ENCODE data around the gene CD164. TPM values are rescaled to one million over a fixed set of nuclear protein-coding genes. Genes with fewer than 3 reads are reported as not detected.

Gene CD164
- 195 TPM for total RNA-seq

GRCh38 chr6:109381747-109382575, at the start of gene CD164:
Gene CD164 (minus strand): TSS chr6:109382467. CDS start chr6:109382378, 89 bp downstream.

Other genes with a start within 250 kb of the CD164 start
- 10.0 TPM for gene PPIL6, start 58.2 kb upstream of the CD164 start, total RNA-seq
- gene SMPD2, start 58.3 kb upstream of the CD164 start, total RNA-seq: 7.9 TPM
- 28.6 TPM for gene MICAL1, start 73.3 kb upstream of the CD164 start, total RNA-seq
- gene ZBTB24, start 100.8 kb upstream of the CD164 start, total RNA-seq: 17.5 TPM

Measured in camera-type eye (tissue), 1 donor.